Fibroblast of pulmonary artery (primary cell): ENCODE measurements around the gene SNPH.

Experiments used
- DNase-seq: peaks from one replicate; pipeline ENCODE4 v3.0.0-alpha.2; 2010; ENCODE audit warnings: low read depth
- H3K4me3 ChIP-seq: replicated peaks from 2 replicates; pipeline ENCODE4 v1.5.1; 2011; ENCODE audit warnings: low read depth, mild to moderate bottlenecking, control low read depth, low read length, moderate library complexity
- TF ChIP-seq, protein P1 (sequence below): IDR thresholded peaks from 2 replicates; pipeline ENCODE4 v1.5.1; 2011; ENCODE audit warnings: mild to moderate bottlenecking, control low read depth, low read length, inconsistent platforms; ENCODE audit errors: missing control alignments

Gene SNPH

DNA sequence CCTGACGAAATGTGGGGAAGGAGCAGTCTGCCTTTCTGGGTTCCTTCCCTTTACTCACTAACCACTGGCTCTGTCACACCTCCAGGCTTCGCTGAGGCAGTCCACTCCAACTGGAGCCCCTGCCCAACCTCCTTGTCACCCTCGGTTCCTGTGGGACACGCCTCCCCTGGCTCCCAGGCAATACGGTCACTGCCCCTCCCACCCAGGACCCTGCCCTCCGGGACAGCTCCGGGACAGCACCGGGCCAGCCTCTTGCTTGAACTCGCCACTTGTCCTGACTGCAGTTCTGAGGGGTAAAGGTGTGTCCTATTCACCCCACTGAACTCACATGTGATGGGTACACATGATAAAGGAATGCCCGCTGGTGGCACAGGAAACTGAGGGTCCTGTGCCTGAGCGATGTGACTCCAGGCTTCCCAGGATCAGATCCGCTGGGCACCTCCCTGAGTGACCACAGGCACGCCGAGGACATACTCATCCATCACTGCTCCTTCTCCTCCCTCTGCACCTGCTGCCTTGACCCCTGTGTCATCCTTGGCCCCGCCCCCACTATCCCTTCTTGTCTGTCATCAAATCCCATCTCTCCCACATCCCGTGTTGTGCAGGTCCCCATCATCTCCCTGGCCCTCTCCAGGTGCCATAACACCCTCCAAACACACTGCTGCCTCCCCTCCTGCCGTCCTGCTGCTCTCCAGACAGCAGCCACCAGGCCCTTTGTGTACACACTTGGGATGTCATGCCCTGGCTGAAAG lies 55.0 kb downstream of the SNPH start:
- H3K4me3 ChIP-seq, result no peak overlapping the region
- DNase-seq, result no peak
- TF ChIP-seq, protein P1, sequence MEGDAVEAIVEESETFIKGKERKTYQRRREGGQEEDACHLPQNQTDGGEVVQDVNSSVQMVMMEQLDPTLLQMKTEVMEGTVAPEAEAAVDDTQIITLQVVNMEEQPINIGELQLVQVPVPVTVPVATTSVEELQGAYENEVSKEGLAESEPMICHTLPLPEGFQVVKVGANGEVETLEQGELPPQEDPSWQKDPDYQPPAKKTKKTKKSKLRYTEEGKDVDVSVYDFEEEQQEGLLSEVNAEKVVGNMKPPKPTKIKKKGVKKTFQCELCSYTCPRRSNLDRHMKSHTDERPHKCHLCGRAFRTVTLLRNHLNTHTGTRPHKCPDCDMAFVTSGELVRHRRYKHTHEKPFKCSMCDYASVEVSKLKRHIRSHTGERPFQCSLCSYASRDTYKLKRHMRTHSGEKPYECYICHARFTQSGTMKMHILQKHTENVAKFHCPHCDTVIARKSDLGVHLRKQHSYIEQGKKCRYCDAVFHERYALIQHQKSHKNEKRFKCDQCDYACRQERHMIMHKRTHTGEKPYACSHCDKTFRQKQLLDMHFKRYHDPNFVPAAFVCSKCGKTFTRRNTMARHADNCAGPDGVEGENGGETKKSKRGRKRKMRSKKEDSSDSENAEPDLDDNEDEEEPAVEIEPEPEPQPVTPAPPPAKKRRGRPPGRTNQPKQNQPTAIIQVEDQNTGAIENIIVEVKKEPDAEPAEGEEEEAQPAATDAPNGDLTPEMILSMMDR, result no peak

DNA sequence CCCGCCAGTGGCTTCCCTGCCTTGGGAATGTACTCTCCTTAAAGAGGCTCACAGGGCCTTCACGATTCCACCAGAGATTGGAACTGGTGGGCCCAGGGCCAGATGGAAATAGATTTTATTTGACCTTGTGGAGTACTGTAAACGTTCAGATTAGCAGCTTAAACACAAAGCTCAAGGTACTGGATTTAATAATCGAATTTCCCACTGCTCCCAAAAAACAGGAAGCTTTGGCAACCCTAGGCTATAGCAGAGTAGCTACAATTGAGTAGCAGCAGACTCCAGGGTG lies 55.5 kb downstream of the SNPH start:
- TF ChIP-seq, protein P1, result no peak
- no peak overlapping the region for H3K4me3 ChIP-seq
- no peak for DNase-seq

DNA sequence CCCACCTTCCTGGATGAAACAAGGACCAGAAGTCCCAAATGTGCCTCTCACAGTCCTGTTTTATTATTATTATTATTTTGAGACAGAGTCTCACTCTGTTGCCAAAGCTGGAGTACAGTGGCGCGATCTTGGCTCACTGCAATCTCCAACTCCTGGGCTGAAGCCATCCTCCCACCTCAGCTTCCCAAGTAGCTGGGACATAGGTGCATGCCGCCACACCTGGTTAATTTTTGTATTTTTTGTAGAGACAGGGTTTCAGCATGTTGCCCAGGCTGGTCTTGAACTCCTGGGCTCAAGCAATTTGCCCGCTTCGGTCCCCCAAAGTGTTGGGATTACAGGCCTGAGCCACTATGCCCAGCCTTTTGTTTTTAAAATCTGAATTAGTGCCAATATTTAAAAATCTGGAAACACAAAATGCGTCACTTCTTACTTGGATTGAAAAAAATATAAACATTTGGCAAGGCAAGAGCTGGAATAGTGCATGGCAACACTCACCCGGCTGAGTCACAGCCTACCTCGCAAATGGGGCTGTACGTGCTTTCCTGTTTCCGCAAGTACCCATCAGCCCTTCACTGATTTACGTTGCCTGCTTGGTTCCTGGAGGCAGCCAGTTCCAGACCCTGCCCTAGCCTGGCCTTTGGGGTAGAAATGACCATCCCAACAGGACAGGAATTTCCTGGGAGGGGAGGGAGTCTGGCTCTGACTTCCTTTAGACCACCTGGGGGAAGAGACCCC lies 56.6 kb downstream of the SNPH start:
- TF ChIP-seq, protein P1, result no peak
- DNase-seq, result peak; percentile 99
- no peak overlapping the region for H3K4me3 ChIP-seq

DNA sequence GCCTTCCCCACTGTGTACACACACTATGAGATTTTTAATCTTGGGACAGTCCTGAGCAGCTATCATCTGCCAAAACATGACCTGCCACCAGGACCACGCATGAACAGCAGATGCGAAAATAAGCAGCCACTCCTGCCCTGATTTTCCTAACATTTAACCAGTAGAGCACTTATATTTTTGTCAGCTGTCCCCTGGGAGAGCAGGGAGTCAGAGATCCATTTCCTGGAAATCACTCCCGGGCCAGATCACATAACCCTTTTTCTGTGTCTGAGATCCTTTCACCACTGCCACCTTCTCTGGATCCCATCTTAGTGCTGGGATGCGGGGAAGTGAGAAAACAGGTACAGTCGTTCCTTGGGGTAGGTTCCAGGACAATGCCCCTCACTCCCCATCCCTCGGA lies 57.2 kb downstream of the SNPH start:
- TF ChIP-seq, protein P1, result no peak
- DNase-seq, result no peak

DNA sequence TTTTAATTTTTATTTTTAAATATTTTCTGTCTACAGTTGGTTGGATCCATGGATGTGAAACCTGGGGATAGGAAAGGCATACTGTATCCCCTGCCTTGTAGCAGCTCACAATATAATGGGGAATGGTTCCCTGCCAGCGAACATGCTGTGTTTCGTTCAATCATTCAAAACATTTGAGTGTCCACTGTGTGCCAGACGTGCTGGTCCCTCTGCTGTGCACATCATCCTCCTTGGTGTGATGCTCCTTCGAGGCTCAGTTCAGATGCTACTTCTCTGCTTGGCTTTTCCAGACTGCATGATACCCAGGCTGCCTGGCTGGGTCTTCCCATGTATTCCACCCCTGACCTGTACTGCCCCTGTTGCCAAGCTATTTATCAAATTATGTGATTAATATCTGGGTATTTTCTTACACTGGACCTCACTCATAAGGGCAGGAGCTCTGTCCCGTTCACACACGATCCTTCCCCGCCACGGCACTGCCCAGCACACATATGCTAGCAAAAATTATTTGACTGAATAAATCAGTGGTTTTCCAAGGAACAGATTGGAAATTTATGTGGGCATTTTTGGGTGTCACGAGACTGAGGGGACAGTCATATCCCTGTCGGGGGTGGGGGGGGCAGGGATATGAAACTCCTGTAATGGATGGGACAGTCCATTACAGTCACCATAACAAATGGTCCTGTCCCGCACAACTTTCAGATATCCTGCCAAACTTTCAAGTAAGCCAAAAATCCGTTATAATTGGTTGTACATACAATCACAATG lies 57.9 kb downstream of the SNPH start:
- TF ChIP-seq, protein P1, result no peak
- no peak for DNase-seq
- H3K4me3 ChIP-seq, result no peak overlapping the region

More for the DNA sequence above, 57.2 kb downstream of the SNPH start:
- H3K4me3 ChIP-seq, result no peak overlapping the region

DNA sequence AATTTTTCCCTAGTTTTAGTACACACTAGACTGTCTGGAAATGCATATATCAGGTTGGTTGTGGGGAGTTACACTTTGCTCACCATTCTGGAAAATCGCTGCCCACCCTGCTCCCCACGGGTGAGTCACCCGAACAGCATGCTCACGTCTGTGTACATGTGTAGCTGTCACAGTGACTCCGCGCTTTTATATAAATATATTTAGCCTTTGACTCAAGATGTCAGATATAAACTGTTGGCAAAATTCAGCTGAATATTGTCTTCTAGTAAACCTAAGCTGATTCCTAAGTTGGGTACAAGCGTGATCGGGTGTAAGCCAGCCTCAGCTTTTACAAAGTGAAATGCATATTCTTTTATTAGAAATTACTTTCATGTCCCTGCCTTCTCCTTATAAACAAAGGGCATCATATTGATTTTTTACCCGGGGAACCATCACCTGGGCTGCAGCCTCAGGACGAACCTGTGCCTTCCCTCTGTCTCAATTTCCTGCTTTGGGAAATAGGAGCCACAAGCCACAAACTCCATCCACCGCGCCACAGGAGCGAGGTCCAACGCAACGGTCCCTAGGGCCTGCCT lies 58.6 kb downstream of the SNPH start:
- H3K4me3 ChIP-seq, result peak overlapping the region; percentile 75
- peak; percentile 82 for DNase-seq
- TF ChIP-seq, protein P1, result no peak
